Stimulated activated CD4-positive, alpha-beta T cell treated with anti-CD3 and anti-CD28 coated beads, TNF-alpha, amount 100 ng/mL, for 48 hours (primary cell): ENCODE data around the gene EEA1.
"Not testable (repeated sequence)": the region's sequence is repeated elsewhere in the genome, so short reads cannot be mapped to it uniquely, and the experiment has no call there.

Experiments
- DNase-seq, 3 donors: peaks; one replicate each; pipeline ENCODE4 v3.0.0-alpha.2; 2020; ENCODE audit warnings: low read depth in 3 of 3

Gene EEA1

GRCh38 chr12:92810370-92810769, 118.7 kb downstream of the EEA1 start:
- DNase-seq, result no peak

GRCh38 chr12:92803903-92804302, 125.2 kb downstream of the EEA1 start:
- no peak for DNase-seq

GRCh38 chr12:92802906-92803305, 126.2 kb downstream of the EEA1 start:
- no peak for DNase-seq

- no peak for DNase-seq
Observed at GRCh38 chr12:92796650-92797049, 132.4 kb downstream of the EEA1 start.

- DNase-seq, result no peak
Observed at GRCh38 chr12:92794814-92795213, 134.3 kb downstream of the EEA1 start.

GRCh38 chr12:92794356-92794755, 134.7 kb downstream of the EEA1 start:
- DNase-seq, result not testable (repeated sequence)

GRCh38 chr12:92786045-92786444, 143.1 kb downstream of the EEA1 start:
- DNase-seq, result no peak

- no peak for DNase-seq
Observed at GRCh38 chr12:92785563-92785950, 143.5 kb downstream of the EEA1 start.

GRCh38 chr12:92784797-92785562, 144.1 kb downstream of the EEA1 start:
- DNase-seq, result no peak

GRCh38 chr12:92784356-92784755, 144.7 kb downstream of the EEA1 start:
- DNase-seq, result no peak

GRCh38 chr12:92779902-92780301, 149.2 kb downstream of the EEA1 start:
- DNase-seq, result no peak

- DNase-seq, result no peak
Observed at GRCh38 chr12:92778525-92778924, 150.6 kb downstream of the EEA1 start.

- DNase-seq, result no peak
Observed at GRCh38 chr12:92775416-92775815, 153.7 kb downstream of the EEA1 start.

GRCh38 chr12:92771001-92771400, 158.1 kb downstream of the EEA1 start:
- no peak for DNase-seq

GRCh38 chr12:92769124-92769901, 159.8 kb downstream of the EEA1 start:
- DNase-seq, result no peak

GRCh38 chr12:92765871-92766270, 163.2 kb downstream of the EEA1 start:
- no peak for DNase-seq

- no peak for DNase-seq
Observed at GRCh38 chr12:92764831-92765230, 164.3 kb downstream of the EEA1 start.

- no peak for DNase-seq
Observed at GRCh38 chr12:92762773-92763172, 166.3 kb downstream of the EEA1 start.

GRCh38 chr12:92759634-92760268, 169.3 kb downstream of the EEA1 start:
- no peak for DNase-seq

- no peak for DNase-seq
Observed at GRCh38 chr12:92757597-92758121, 171.4 kb downstream of the EEA1 start.

GRCh38 chr12:92756898-92757596, 172.0 kb downstream of the EEA1 start:
- no peak for DNase-seq
